Panc1 (cell line): Measurements from ENCODE around the gene MEA1. TPM values are rescaled to one million over a fixed set of nuclear protein-coding genes. Genes with fewer than 3 reads are reported as not detected.

Experiments used
- ATAC-seq: fragments of 200-7000 bp; cut with Tn5 transposase; 2 replicates; pipeline ENCODE4 v1.9.1; 2020; ENCODE audit warnings: mild to moderate bottlenecking, moderate library complexity
- BruUV-seq: library from RNA; stranded (reverse); fragments of 400-500 nt; replicated peaks from 2 replicates; lab custom pipeline; 2021; lab: Mats Ljungman, UMichigan
- CTCF ChIA-PET: fragments of 300-600 bp; sonication (Branson Sonifier 250); formaldehyde crosslinking; loops from one replicate; lab custom pipeline; 2022; ENCODE audit warnings: antibody characterized with exemption; lab: Charles Lee
- POLR2A ChIA-PET: fragments of 300-600 bp; sonication (Branson Sonifier 250); formaldehyde crosslinking; loops from one replicate; lab custom pipeline; 2022; ENCODE audit warnings: antibody characterized with exemption; lab: Charles Lee
- DNase-seq: peaks from one replicate; pipeline ENCODE4 v3.0.0-alpha.2; 2010; ENCODE audit warnings: low read depth, low spot score
- H3K27ac ChIP-seq: 2 replicates; pipeline ENCODE4 v1.5.1; 2011; ENCODE audit warnings: mild to moderate bottlenecking, low read length, inconsistent platforms
- H3K27me3 ChIP-seq: fragments of 200-500 bp; sonication (Bioruptor generic); 2 replicates; pipeline ENCODE4 v1.6.0; 2014; ENCODE audit warnings: low read length, inconsistent platforms; ENCODE audit not compliant: control insufficient read depth, insufficient read depth
- H3K36me3 ChIP-seq: fragments of 200-500 bp; sonication (Bioruptor generic); 2 replicates; pipeline ENCODE4 v1.5.1; 2014; ENCODE audit warnings: inconsistent platforms, mild to moderate bottlenecking, low read length, moderate library complexity; ENCODE audit not compliant: control insufficient read depth, insufficient read depth
- H3K4me1 ChIP-seq: 2 replicates; pipeline ENCODE4 v1.5.1; 2011; ENCODE audit warnings: inconsistent platforms, mild to moderate bottlenecking, low read length, moderate library complexity; ENCODE audit not compliant: control insufficient read depth, insufficient read depth
- H3K4me3 ChIP-seq, 2 experiments: 2 replicates each; pipeline ENCODE4 v1.5.1; 2011 to 2012; ENCODE audit warnings: low read depth in 2 of 2, low read length in 2 of 2, mild to moderate bottlenecking in 2 of 2, inconsistent platforms in 1 of 2, moderate library complexity in 1 of 2
- H3K9me3 ChIP-seq: fragments of 200-500 bp; sonication (Bioruptor generic); 2 replicates; pipeline ENCODE4 v1.5.1; 2014; ENCODE audit warnings: low read depth, mild to moderate bottlenecking, inconsistent platforms, low read length, moderate library complexity; ENCODE audit not compliant: control insufficient read depth, insufficient read depth
- POLR2AphosphoS5 ChIP-seq: IDR thresholded peaks from 2 replicates; pipeline ENCODE4 v1.6.1; 2012; ENCODE audit warnings: mild to moderate bottlenecking, low read depth, low read length, moderate library complexity
- SIN3A ChIP-seq: IDR thresholded peaks from 2 replicates; pipeline ENCODE4 v1.6.1; 2012; ENCODE audit warnings: low read depth, mild to moderate bottlenecking, low read length, moderate library complexity, borderline replicate concordance; ENCODE audit not compliant: insufficient read depth
- TCF7L2 ChIP-seq: IDR thresholded peaks from 2 replicates; pipeline ENCODE4 v1.6.1; 2011; ENCODE audit warnings: mild to moderate bottlenecking, low read depth, low read length, inconsistent platforms
- in situ Hi-C: cut with HindIII; loops from 2 replicates; pipeline ENCODE4 v1.10.0; 2016; ENCODE audit warnings: low sequenced_read_pairs, low pct_unique_long_range_greater_than_20kb
- intact Hi-C: fragments of 100-400 bp; cut with micrococcal nuclease; formaldehyde crosslinking; loops from one replicate; pipeline ENCODE4 v1.10.0; 2022; ENCODE audit not compliant: unreplicated experiment
- total RNA-seq: library from RNA; stranded (reverse); gene quantifications from one replicate; pipeline ENCODE4 v1.2.1, GENCODE V29; 2021; ENCODE audit not compliant: unreplicated experiment
- TF ChIP-seq, protein P1 (sequence below), 2 experiments: IDR thresholded peaks; 2 replicates each; pipeline ENCODE4 v1.6.1; 2011 to 2012; ENCODE audit warnings: low read depth in 2 of 2, control low read depth in 1 of 2, low read length in 1 of 2, mild to moderate bottlenecking in 1 of 2, moderate library complexity in 1 of 2; ENCODE audit not compliant: insufficient read depth in 1 of 2
- TF ChIP-seq, protein P2 (sequence below): fragments of 450-650 bp; IDR thresholded peaks from 2 replicates; pipeline ENCODE4 v1.5.1; 2017; ENCODE audit warnings: mild to moderate bottlenecking

The MEA1 gene
- total RNA-seq, 1 experiment from 2014 or later, result 111 TPM

- TSS peak; percentile 50 for BruUV-seq
- Histone ChIP-seq H3K9me3 (no peaks in the 10 kb centered on the region), H3K36me3 (peaks cover 6% of the 10 kb centered on the region; the same call in 1 of the 2 replicates), H3K27ac (no peak overlapping the region), H3K4me3 (no peak overlapping the region), H3K27me3 (no peaks in the 10 kb centered on the region), H3K4me1 (peaks cover 7% of the 10 kb centered on the region)
- CTCF ChIA-PET, result interaction anchor here (0.6 kb wide), 2 partner anchors 34 to 47 kb away, joined by 3 to 4 read pairs; partner anchors contain the start of gene CNPY3
- ATAC-seq (peak; percentile 48), DNase-seq (no peak)
- POLR2A ChIA-PET, result interaction anchor here (0.5 kb wide), 1 partner anchor 11 kb away, joined by 3 read pairs; no protein-coding TSS in a partner anchor
- intact Hi-C loops, result loop anchor here (10.0 kb wide), 1 partner anchor 59 kb away; no protein-coding TSS in a partner anchor
- no peak for TF ChIP-seq TCF7L2
- TF ChIP-seq, protein P1, sequence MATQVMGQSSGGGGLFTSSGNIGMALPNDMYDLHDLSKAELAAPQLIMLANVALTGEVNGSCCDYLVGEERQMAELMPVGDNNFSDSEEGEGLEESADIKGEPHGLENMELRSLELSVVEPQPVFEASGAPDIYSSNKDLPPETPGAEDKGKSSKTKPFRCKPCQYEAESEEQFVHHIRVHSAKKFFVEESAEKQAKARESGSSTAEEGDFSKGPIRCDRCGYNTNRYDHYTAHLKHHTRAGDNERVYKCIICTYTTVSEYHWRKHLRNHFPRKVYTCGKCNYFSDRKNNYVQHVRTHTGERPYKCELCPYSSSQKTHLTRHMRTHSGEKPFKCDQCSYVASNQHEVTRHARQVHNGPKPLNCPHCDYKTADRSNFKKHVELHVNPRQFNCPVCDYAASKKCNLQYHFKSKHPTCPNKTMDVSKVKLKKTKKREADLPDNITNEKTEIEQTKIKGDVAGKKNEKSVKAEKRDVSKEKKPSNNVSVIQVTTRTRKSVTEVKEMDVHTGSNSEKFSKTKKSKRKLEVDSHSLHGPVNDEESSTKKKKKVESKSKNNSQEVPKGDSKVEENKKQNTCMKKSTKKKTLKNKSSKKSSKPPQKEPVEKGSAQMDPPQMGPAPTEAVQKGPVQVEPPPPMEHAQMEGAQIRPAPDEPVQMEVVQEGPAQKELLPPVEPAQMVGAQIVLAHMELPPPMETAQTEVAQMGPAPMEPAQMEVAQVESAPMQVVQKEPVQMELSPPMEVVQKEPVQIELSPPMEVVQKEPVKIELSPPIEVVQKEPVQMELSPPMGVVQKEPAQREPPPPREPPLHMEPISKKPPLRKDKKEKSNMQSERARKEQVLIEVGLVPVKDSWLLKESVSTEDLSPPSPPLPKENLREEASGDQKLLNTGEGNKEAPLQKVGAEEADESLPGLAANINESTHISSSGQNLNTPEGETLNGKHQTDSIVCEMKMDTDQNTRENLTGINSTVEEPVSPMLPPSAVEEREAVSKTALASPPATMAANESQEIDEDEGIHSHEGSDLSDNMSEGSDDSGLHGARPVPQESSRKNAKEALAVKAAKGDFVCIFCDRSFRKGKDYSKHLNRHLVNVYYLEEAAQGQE (IDR thresholded peaks at IDR 0.05; ENCODE audit: insufficient read depth in 1 of 2, low read depth in 2 of 2, low read length in 1 of 2), result no peak
- no peak for TF ChIP-seq SIN3A
- TF ChIP-seq, protein P2, sequence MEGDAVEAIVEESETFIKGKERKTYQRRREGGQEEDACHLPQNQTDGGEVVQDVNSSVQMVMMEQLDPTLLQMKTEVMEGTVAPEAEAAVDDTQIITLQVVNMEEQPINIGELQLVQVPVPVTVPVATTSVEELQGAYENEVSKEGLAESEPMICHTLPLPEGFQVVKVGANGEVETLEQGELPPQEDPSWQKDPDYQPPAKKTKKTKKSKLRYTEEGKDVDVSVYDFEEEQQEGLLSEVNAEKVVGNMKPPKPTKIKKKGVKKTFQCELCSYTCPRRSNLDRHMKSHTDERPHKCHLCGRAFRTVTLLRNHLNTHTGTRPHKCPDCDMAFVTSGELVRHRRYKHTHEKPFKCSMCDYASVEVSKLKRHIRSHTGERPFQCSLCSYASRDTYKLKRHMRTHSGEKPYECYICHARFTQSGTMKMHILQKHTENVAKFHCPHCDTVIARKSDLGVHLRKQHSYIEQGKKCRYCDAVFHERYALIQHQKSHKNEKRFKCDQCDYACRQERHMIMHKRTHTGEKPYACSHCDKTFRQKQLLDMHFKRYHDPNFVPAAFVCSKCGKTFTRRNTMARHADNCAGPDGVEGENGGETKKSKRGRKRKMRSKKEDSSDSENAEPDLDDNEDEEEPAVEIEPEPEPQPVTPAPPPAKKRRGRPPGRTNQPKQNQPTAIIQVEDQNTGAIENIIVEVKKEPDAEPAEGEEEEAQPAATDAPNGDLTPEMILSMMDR, result no peak; the same call in 1 of the 2 replicates
- no peak for TF ChIP-seq POLR2AphosphoS5
- in situ Hi-C loops, result no loop called here
Measured at GRCh38 chr6:42963855-42964605, 49.7 kb downstream of the MEA1 start.

DNA sequence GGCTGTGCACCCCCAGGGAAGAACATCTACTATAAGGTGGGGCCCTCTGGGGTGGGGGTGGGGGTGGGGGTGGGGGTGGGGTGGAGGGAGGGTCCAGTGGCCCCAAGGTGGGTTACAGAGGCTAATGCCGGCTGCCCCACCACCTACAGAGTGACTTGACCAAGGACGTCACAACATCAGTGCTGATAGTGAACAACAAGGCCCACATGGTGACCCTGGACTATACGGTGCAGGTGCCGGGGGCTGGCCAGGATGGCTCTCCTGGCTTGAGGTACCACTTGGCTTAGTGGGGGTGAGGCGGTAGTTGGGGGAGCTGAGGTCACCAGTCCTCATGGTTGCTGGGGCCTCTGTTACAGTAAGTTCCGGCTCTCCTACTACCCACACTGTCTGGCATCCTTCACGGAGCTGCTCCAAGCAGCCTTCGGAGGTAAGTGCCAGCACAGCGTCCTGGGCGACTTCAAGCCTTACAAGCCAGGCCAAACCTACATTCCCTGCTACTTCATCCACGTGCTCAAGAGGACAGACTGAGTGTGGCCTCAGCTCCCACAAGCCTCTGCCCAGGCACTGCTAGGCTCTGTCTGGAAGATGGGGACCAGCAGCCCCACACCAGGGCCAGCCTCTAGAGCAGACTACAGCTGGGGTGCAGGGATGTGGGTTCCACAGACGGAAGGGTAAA, 50.4 kb downstream of the MEA1 start:
- POLR2A ChIA-PET, result no interaction called here

More for the DNA sequence above, 50.4 kb downstream of the MEA1 start:
- BruUV-seq, result no TSS peak
- H3K4me3 ChIP-seq, result no peak overlapping the region
- CTCF ChIA-PET, result no interaction called here
- intact Hi-C loops (loop anchor here (10.0 kb wide), 1 partner anchor 59 kb away; no protein-coding TSS in a partner anchor), in situ Hi-C loops (no loop called here)
- H3K27me3 ChIP-seq, result no peaks in the 10 kb centered on the region
- peaks cover 7% of the 10 kb centered on the region for H3K4me1 ChIP-seq
- H3K36me3 ChIP-seq, result peaks cover 6% of the 10 kb centered on the region; the same call in 1 of the 2 replicates
- H3K9me3 ChIP-seq, result no peaks in the 10 kb centered on the region
- no peak overlapping the region for H3K27ac ChIP-seq
- TF ChIP-seq, protein P1 (IDR thresholded peaks at IDR 0.05; ENCODE audit: insufficient read depth in 1 of 2, low read depth in 2 of 2, low read length in 1 of 2), result no peak
- TF ChIP-seq TCF7L2, result no peak
- no peak for TF ChIP-seq SIN3A
- no peak for TF ChIP-seq POLR2AphosphoS5
- ATAC-seq (no peak), DNase-seq (no peak)
